Stomach (tissue), 9 donors: Measurements from ENCODE around the gene EFEMP1. TPM values are rescaled to one million over a fixed set of nuclear protein-coding genes. Genes with fewer than 3 reads are reported as not detected.

ENCODE experiments used
- DNase-seq, 2 donors: peaks; one replicate each; pipeline versions ENCODE4 v3.0.0 to v3.0.0-alpha.2; 2013 to 2019
- H3K27ac ChIP-seq, 5 donors: fragments of 200-600 bp in 4 of 5; sonication (generic) in 4 of 5; one replicate each; pipeline ENCODE4 v1.5.1; 2013 to 2019; ENCODE audit warnings: mild to moderate bottlenecking in 1 of 5, moderate library complexity in 1 of 5
- H3K27me3 ChIP-seq, 3 donors: fragments of 200-600 bp; sonication (generic); one replicate each; pipeline ENCODE4 v1.5.1; 2017 to 2019; ENCODE audit warnings: mixed run types in 1 of 3
- H3K36me3 ChIP-seq, 4 donors: fragments of 200-600 bp; sonication (generic); 1 replicate in 3 of 4; 2 replicates in 1 of 4; pipeline ENCODE4 v1.5.1; 2016 to 2019
- H3K4me1 ChIP-seq, 4 donors: fragments of 200-600 bp; sonication (generic); one replicate each; pipeline ENCODE4 v1.5.1; 2016 to 2019
- H3K4me3 ChIP-seq, 4 donors: fragments of 200-600 bp; sonication (generic) in 3 of 4; one replicate each; pipeline ENCODE4 v1.5.1; 2016 to 2019; ENCODE audit warnings: mild to moderate bottlenecking in 1 of 4
- H3K9me3 ChIP-seq, 4 donors: fragments of 200-600 bp; sonication (generic); one replicate each; pipeline ENCODE4 v1.5.1; 2016 to 2019
- EP300 ChIP-seq: sonication (generic); formaldehyde crosslinking; IDR thresholded peaks from one replicate; pipeline ENCODE4 v1.6.1; 2017; ENCODE audit warnings: antibody characterized with exemption
- POLR2A ChIP-seq, 4 donors: fragments of 450-650 bp; IDR thresholded peaks; one replicate each; pipeline ENCODE4 v1.6.1; 2016; ENCODE audit warnings: antibody characterized with exemption in 4 of 4, control low read depth in 2 of 4, mild to moderate bottlenecking in 1 of 4, moderate library complexity in 1 of 4
- POLR2AphosphoS5 ChIP-seq, 3 donors: sonication (generic); formaldehyde crosslinking; IDR thresholded peaks; one replicate each; pipeline ENCODE4 v1.6.1; 2016; ENCODE audit warnings: antibody characterized with exemption in 3 of 3
- WGBS, 5 donors: extraction: QIAGEN DNeasy Blood & Tissue Kit in 3 of 5; methylation state at CpG; one replicate each; pipeline versions ENCODE4 v1.1.5 to v1.1.7; 2013 to 2018; 5-methylcytosine and 5-hydroxymethylcytosine counted together
- intact Hi-C: fragments of 100-400 bp; cut with DNase I; formaldehyde crosslinking; loops from one replicate; pipeline ENCODE4 v1.15.1; 2023; ENCODE audit warnings: low total_unique reads
- polyA plus RNA-seq, 3 donors: library from polyadenylated mRNA; stranded (reverse); fragments of 200-250 nt; gene quantifications; one replicate each; pipeline ENCODE4 v1.2.3, GENCODE V29; 2013
- total RNA-seq, 5 donors: library from RNA; depleted of rRNA; stranded (reverse); fragments of >200 nt; gene quantifications; one replicate each; pipeline versions ENCODE4 v1.1.0 to v1.2.3, GENCODE V29; 2014 to 2016
- TF ChIP-seq, protein P1 (sequence below), 7 experiments: fragments of 450-650 bp in 4 of 7; fragments of 200-600 bp in 3 of 7; sonication (generic) in 3 of 7; IDR thresholded peaks; one replicate each; pipeline ENCODE4 v1.5.1; 2016 to 2019; ENCODE audit warnings: antibody characterized with exemption in 7 of 7, control low read depth in 2 of 7, mild to moderate bottlenecking in 1 of 7
- donor health status: healthy with polysubstance abuse.
- donor health status: Bipolar disorder and iron deficiency.
- donor health status: healthy.

The EFEMP1 gene
- total and polyA plus RNA-seq, 8 donors: 18.4 to 131 (median 31.8) TPM

DNA sequence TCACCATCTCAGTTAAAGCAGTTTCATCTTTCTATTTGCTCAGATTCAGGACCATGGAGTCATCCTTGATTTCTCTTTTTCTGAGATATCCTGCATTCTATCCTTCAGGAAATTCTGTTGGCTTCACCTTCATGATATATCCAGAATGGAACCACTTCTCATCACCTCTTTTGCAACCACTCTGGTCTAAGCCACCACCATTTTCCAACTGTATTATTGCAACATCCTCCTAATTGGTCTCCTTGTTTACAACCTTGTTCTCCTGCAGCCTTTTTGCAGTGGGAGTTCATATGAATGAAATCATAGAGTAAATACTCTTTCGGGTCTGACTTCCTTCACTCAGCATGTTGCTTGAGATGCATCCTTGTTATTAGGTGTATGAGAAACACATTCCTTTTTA, 3.4 kb upstream of the EFEMP1 start:
- TF ChIP-seq EP300: no peak
- Histone ChIP-seq H3K4me3 (no peak overlapping the region), H3K27ac (no peak overlapping the region), H3K4me1 (peaks cover 0 to 25% (median 20%) of the 10 kb centered on the region in 4 donors), H3K9me3 (no peaks in the 10 kb centered on the region), H3K36me3 (no peaks in the 10 kb centered on the region), H3K27me3 (peaks cover 0 to 27% (median 7%) of the 10 kb centered on the region in 3 donors)
- 45 to 72% (median 64%) methylated on average over 1 of the region's 1 CpG for WGBS, 5 donors
- intact Hi-C loops: no loop called here
- no peak for DNase-seq

DNA sequence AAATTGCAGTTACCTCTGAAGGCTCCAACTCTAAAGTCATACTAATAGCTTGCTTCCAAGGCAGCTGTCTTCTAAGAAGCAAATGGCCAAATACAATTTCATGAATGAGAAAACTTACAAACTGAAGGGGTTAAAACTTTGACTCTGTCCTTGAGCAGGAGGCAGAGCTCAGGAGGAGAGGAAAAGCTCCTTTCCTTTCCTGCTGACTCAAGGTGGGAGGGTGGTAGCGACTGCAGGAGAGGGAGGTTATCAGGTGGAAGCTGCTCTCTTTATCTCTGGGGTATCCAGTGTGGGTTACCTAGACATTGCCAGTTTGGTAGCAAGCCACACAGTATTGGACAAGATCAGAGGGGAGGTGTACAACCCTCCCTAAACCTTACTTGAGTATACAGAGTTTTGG, 2.7 kb upstream of the EFEMP1 start:
- Histone ChIP-seq H3K27ac (no peak overlapping the region), H3K9me3 (no peaks in the 10 kb centered on the region), H3K36me3 (no peaks in the 10 kb centered on the region), H3K4me1 (peaks cover 0 to 31% (median 20%) of the 10 kb centered on the region in 4 donors), H3K27me3 (peaks cover 0 to 27% (median 7%) of the 10 kb centered on the region in 3 donors), H3K4me3 (no peak overlapping the region)
- TF ChIP-seq EP300: no peak
- no peak for TF ChIP-seq POLR2A (IDR thresholded peaks at IDR 0.05)
- no peak for TF ChIP-seq POLR2AphosphoS5 (IDR thresholded peaks at IDR 0.05)
- TF ChIP-seq, protein P1, sequence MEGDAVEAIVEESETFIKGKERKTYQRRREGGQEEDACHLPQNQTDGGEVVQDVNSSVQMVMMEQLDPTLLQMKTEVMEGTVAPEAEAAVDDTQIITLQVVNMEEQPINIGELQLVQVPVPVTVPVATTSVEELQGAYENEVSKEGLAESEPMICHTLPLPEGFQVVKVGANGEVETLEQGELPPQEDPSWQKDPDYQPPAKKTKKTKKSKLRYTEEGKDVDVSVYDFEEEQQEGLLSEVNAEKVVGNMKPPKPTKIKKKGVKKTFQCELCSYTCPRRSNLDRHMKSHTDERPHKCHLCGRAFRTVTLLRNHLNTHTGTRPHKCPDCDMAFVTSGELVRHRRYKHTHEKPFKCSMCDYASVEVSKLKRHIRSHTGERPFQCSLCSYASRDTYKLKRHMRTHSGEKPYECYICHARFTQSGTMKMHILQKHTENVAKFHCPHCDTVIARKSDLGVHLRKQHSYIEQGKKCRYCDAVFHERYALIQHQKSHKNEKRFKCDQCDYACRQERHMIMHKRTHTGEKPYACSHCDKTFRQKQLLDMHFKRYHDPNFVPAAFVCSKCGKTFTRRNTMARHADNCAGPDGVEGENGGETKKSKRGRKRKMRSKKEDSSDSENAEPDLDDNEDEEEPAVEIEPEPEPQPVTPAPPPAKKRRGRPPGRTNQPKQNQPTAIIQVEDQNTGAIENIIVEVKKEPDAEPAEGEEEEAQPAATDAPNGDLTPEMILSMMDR (IDR thresholded peaks at IDR 0.05): no peak
- no peak for DNase-seq
- WGBS, 5 donors: 11 to 38% (median 35%) methylated on average over 1 of the region's 1 CpG
- intact Hi-C loops: no loop called here

DNA sequence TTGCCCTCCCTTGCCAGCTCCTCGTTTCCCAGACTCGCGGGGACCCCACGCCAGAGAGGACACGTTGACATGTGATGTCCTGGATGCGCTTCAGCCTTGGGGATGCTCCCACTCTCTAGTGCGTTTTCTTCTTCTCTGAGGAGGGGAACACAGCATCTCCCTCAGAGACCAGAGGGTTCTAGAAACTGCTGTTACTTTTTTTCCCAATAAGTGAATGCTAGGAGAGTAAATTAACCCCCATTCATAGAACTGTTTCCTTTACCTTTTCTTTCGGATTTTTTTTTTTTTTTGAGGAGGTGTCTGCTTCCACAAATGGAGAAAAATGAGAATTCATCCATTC, 370 bp upstream of the EFEMP1 start:
- H3K27me3 ChIP-seq: peaks cover 0 to 27% (median 7%) of the 10 kb centered on the region in 3 donors
- no peaks in the 10 kb centered on the region for H3K36me3 ChIP-seq
- 1 to 5% (median 3%) methylated on average over 8 of the region's 8 CpGs for WGBS, 5 donors
- TF ChIP-seq POLR2AphosphoS5 (IDR thresholded peaks at IDR 0.05) (no peak), EP300 (no peak), POLR2A (IDR thresholded peaks at IDR 0.05) (no peak)
- TF ChIP-seq, protein P1 (IDR thresholded peaks at IDR 0.05): no peak
- intact Hi-C loops: no loop called here
- H3K4me3 ChIP-seq: peak overlapping the region; percentile 62 to 76 (median 68)
- no peak for DNase-seq
- peaks cover 0 to 32% (median 20%) of the 10 kb centered on the region in 4 donors for H3K4me1 ChIP-seq
- H3K27ac ChIP-seq: peak overlapping the region; percentile 57 to 82 (median 69)
- no peaks in the 10 kb centered on the region for H3K9me3 ChIP-seq

DNA sequence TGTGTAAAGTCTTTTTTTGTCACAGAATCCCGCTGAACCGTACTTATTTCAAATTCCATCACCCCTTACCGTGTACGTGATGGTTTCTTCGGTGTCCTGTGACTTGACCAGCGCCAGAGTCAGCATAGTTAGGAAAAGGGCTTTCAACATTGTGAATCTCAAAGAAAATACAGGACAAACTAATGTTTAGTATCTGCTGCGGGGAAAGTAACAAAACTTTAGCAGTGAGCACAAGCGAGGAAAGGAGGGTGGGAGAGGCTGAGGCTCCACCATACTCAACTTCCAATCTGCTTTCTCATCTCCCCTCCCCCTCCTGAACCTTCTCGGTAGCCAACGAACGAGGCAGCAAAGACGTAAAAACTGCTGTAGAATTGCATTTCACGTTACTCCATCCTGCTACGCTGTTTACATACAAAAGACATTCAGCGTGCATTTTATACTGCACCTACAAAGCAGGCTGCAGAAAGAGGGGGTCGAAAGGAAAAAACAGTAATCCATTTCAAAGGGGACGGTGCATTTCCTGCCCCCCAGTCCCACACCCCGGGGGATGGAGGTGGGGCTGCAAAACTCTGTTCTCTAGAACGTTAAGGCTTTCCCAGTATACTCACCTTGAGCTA, 1.2 kb downstream of the EFEMP1 start:
- 10 to 18% (median 14%) methylated on average over 19 of the region's 19 CpGs for WGBS, 5 donors
- H3K4me3 ChIP-seq: peak overlapping the region; percentile 62 to 76 (median 68)
- peak in 1 of 2 donors; percentile 64 for DNase-seq
- peaks cover 0 to 3% (median 0%) of the 10 kb centered on the region in 4 donors for H3K36me3 ChIP-seq
- no peaks in the 10 kb centered on the region for H3K9me3 ChIP-seq
- peak overlapping the region in 3 of 5 donors; percentile 36 to 80 (median 69) for H3K27ac ChIP-seq
- H3K27me3 ChIP-seq: peaks cover 0 to 27% (median 7%) of the 10 kb centered on the region in 3 donors
- H3K4me1 ChIP-seq: peaks cover 0 to 32% (median 20%) of the 10 kb centered on the region in 4 donors
- intact Hi-C loops: no loop called here
- TF ChIP-seq, protein P1 (IDR thresholded peaks at IDR 0.05): no peak
- TF ChIP-seq POLR2AphosphoS5 (IDR thresholded peaks at IDR 0.05) (no peak), POLR2A (IDR thresholded peaks at IDR 0.05) (no peak), EP300 (no peak)

DNA sequence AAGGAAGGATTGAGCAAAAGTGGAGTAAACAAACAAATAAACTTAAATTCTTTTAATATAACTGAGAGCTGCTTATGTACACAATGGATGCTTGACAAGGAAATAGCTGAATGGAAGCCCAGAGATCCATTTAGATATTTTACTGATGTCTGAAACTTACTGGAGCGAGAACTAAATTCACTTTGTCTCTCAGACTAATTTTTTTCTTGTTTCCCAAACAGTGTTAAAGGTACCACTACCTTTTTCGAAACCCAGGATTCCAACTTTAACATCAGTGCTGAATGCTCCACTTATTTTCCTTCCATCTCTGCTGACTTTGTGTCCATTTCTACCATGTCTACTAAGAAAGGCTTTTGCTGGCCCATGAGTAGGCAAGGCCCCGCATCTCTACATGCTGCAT, 4.0 kb downstream of the EFEMP1 start:
- peaks cover 0 to 18% (median 7%) of the 10 kb centered on the region in 3 donors for H3K27me3 ChIP-seq
- H3K4me3 ChIP-seq: no peak overlapping the region
- intact Hi-C loops: no loop called here
- 56 to 95% (median 89%) methylated on average over 3 of the region's 3 CpGs for WGBS, 5 donors
- no peaks in the 10 kb centered on the region for H3K9me3 ChIP-seq
- H3K36me3 ChIP-seq: peaks cover 0 to 6% (median 1%) of the 10 kb centered on the region in 4 donors
- H3K27ac ChIP-seq: peak overlapping the region in 1 of 5 donors; percentile 18
- DNase-seq: no peak
- peaks cover 0 to 32% (median 20%) of the 10 kb centered on the region in 4 donors for H3K4me1 ChIP-seq
- TF ChIP-seq POLR2AphosphoS5 (IDR thresholded peaks at IDR 0.05) (no peak), POLR2A (IDR thresholded peaks at IDR 0.05) (no peak), EP300 (no peak)
- TF ChIP-seq, protein P1 (IDR thresholded peaks at IDR 0.05): no peak
